SK-N-SH treated with all-trans-retinoic acid at 6 μM for 48 hours (cell line): ENCODE results near the gene TNFRSF1A.
A peak's percentile ranks its signal among the peaks of the same experiment; 100 is the strongest.

Source experiments
- ATAC-seq: fragments of 200-7000 bp; cut with Tn5 transposase; 3 replicates; pipeline ENCODE4 v1.9.1; 2020; ENCODE audit warnings: mild to moderate bottlenecking, moderate library complexity
- ARNTL ChIP-seq: fragments of 450-650 bp; formaldehyde crosslinking; IDR thresholded peaks from 2 replicates; pipeline ENCODE4 v1.5.0; 2020; ENCODE audit warnings: low read depth, mild to moderate bottlenecking, moderate library complexity, borderline replicate concordance
- BACH2 ChIP-seq: fragments of 250-450 bp; sonication (Bioruptor Pico); IDR thresholded peaks from 2 replicates; pipeline ENCODE4 v1.9.0; 2021; ENCODE audit warnings: mild to moderate bottlenecking, borderline replicate concordance
- CREB5 ChIP-seq: fragments of 250-450 bp; sonication (Bioruptor Pico); IDR thresholded peaks from 2 replicates; pipeline ENCODE4 v1.5.1; 2020; ENCODE audit warnings: low read depth, mild to moderate bottlenecking, moderate library complexity
- CSDC2 ChIP-seq: fragments of 250-450 bp; sonication (Bioruptor Pico); IDR thresholded peaks from 2 replicates; pipeline ENCODE4 v1.5.0; 2020; ENCODE audit warnings: mild to moderate bottlenecking, moderate library complexity
- CSRNP3 ChIP-seq: fragments of 250-450 bp; sonication (Bioruptor Pico); IDR thresholded peaks from 2 replicates; pipeline ENCODE4 v1.5.1; 2021; ENCODE audit warnings: mild to moderate bottlenecking, moderate library complexity
- ESRRG ChIP-seq: fragments of 250-450 bp; sonication (Bioruptor Pico); IDR thresholded peaks from 2 replicates; pipeline ENCODE4 v1.6.1; 2021; ENCODE audit warnings: mild to moderate bottlenecking
- OSR1 ChIP-seq: fragments of 250-450 bp; sonication (Bioruptor Pico); IDR thresholded peaks from 2 replicates; pipeline ENCODE4 v1.8.0; 2022; ENCODE audit warnings: moderate library complexity, mild to moderate bottlenecking, inconsistent platforms
- PATZ1 ChIP-seq: fragments of 250-450 bp; sonication (Bioruptor Pico); IDR thresholded peaks from 2 replicates; pipeline ENCODE4 v1.8.0; 2020; ENCODE audit warnings: mild to moderate bottlenecking, moderate library complexity, borderline replicate concordance
- POU6F1 ChIP-seq: fragments of 250-450 bp; sonication (Bioruptor Pico); IDR thresholded peaks from 2 replicates; pipeline ENCODE4 v1.8.0; 2021; ENCODE audit warnings: low read depth, mild to moderate bottlenecking, moderate library complexity, borderline replicate concordance
- PPARA ChIP-seq: fragments of 250-450 bp; sonication (Bioruptor Pico); IDR thresholded peaks from 2 replicates; pipeline ENCODE4 v1.5.0; 2020; ENCODE audit warnings: mild to moderate bottlenecking, borderline replicate concordance
- RARB ChIP-seq: fragments of 250-450 bp; sonication (Bioruptor Pico); IDR thresholded peaks from 2 replicates; pipeline ENCODE4 v1.8.0; 2021; ENCODE audit warnings: mild to moderate bottlenecking, moderate library complexity
- SNAI2 ChIP-seq: fragments of 250-450 bp; sonication (Bioruptor Pico); IDR thresholded peaks from 2 replicates; pipeline ENCODE4 v1.5.0; 2020; ENCODE audit warnings: mild to moderate bottlenecking, moderate library complexity
- TCF4 ChIP-seq: fragments of 250-450 bp; sonication (Bioruptor Pico); IDR thresholded peaks from 2 replicates; pipeline ENCODE4 v1.8.0; 2021; ENCODE audit warnings: mild to moderate bottlenecking, moderate library complexity, borderline replicate concordance
- TOX ChIP-seq: fragments of 250-450 bp; sonication (Bioruptor Pico); IDR thresholded peaks from 2 replicates; pipeline ENCODE4 v1.8.0; 2021; ENCODE audit warnings: mild to moderate bottlenecking, moderate library complexity, borderline replicate concordance
- TSHZ2 ChIP-seq: fragments of 250-450 bp; sonication (Bioruptor Pico); IDR thresholded peaks from 2 replicates; pipeline ENCODE4 v1.5.0; 2020; ENCODE audit warnings: mild to moderate bottlenecking, moderate library complexity
- ZC3H10 ChIP-seq: fragments of 250-450 bp; sonication (Bioruptor Pico); IDR thresholded peaks from 2 replicates; pipeline ENCODE4 v1.5.1; 2021; ENCODE audit warnings: mild to moderate bottlenecking, moderate library complexity
- ZFP30 ChIP-seq: fragments of 450-650 bp; formaldehyde crosslinking; IDR thresholded peaks from 2 replicates; pipeline ENCODE4 v1.5.0; 2022; ENCODE audit warnings: mild to moderate bottlenecking, moderate library complexity
- ZNF565 ChIP-seq: fragments of 450-650 bp; formaldehyde crosslinking; conservative IDR thresholded peaks from 2 replicates; pipeline ENCODE4 v1.5.0; 2020; ENCODE audit warnings: low read depth, mild to moderate bottlenecking, moderate library complexity
- ZNF8 ChIP-seq: fragments of 450-650 bp; formaldehyde crosslinking; IDR thresholded peaks from 2 replicates; pipeline ENCODE4 v1.5.0; 2020; ENCODE audit warnings: mild to moderate bottlenecking, moderate library complexity

Gene TNFRSF1A

GRCh38 chr12:6318440-6318879, 23.4 kb downstream of the TNFRSF1A start:
- ATAC-seq: no peak
- TF ChIP-seq PATZ1: no peak
- TF ChIP-seq ARNTL: no peak

GRCh38 chr12:6317693-6318439, 24.0 kb downstream of the TNFRSF1A start:
- TF ChIP-seq TOX (no peak), SNAI2 (CRISPR knock-in tag) (no peak), PPARA (CRISPR knock-in tag) (no peak), ZFP30 (CRISPR knock-in tag) (no peak)
- no peak for ATAC-seq

GRCh38 chr12:6316921-6317692, 24.8 kb downstream of the TNFRSF1A start:
- TF ChIP-seq PATZ1 (no peak), CSDC2 (CRISPR knock-in tag) (no peak), ZNF8 (CRISPR knock-in tag) (no peak), ZC3H10 (CRISPR knock-in tag) (no peak), POU6F1 (CRISPR knock-in tag) (no peak), PPARA (CRISPR knock-in tag) (no peak), SNAI2 (CRISPR knock-in tag) (no peak), CREB5 (CRISPR knock-in tag) (no peak), TOX (no peak), BACH2 (no peak), RARB (no peak), TCF4 (CRISPR knock-in tag) (no peak)
- ATAC-seq: peak; percentile 2; the same call in 2 of the 3 replicates

GRCh38 chr12:6315704-6316597, 25.9 kb downstream of the TNFRSF1A start:
- ATAC-seq: no peak
- TF ChIP-seq ESRRG (no peak), SNAI2 (CRISPR knock-in tag) (no peak), TSHZ2 (CRISPR knock-in tag) (no peak), PPARA (CRISPR knock-in tag) (no peak), ZFP30 (CRISPR knock-in tag) (no peak), TCF4 (CRISPR knock-in tag) (no peak), BACH2 (no peak), ZNF565 (CRISPR knock-in tag) (no peak), RARB (no peak), CSRNP3 (CRISPR knock-in tag) (no peak), OSR1 (CRISPR knock-in tag) (no peak), POU6F1 (CRISPR knock-in tag) (no peak), CSDC2 (CRISPR knock-in tag) (no peak)
